Cerebellar nuclear complex (tissue), 1 donor: ENCODE measurements around the gene PLD3.
"Not testable (repeated sequence)": the region's sequence is repeated elsewhere in the genome, so short reads cannot be mapped to it uniquely, and the experiment has no call there.

ENCODE experiments used
- DNase-seq, 2 experiments: peaks; one replicate each; lab custom pipeline; 2025; lab: John Stamatoyannopoulos, UW

PLD3 gene

GRCh38 chr19:40332669-40333068 is 15.8 kb upstream of the PLD3 start:
- no peak for DNase-seq

- DNase-seq, result not testable (repeated sequence)
Measured at GRCh38 chr19:40333083-40333482, 15.4 kb upstream of the PLD3 start.

- DNase-seq, result no peak
Measured at GRCh38 chr19:40335101-40335500, 13.4 kb upstream of the PLD3 start.

GRCh38 chr19:40335855-40336600 is 12.5 kb upstream of the PLD3 start:
- no peak for DNase-seq

GRCh38 chr19:40336601-40336900 is 11.9 kb upstream of the PLD3 start:
- no peak for DNase-seq

- no peak for DNase-seq
Measured at GRCh38 chr19:40337107-40337506, 11.4 kb upstream of the PLD3 start.

GRCh38 chr19:40337594-40337993 is 10.9 kb upstream of the PLD3 start:
- DNase-seq, result no peak

- no peak for DNase-seq
Measured at GRCh38 chr19:40339018-40339728, 9.3 kb upstream of the PLD3 start.

- DNase-seq, result no peak
Measured at GRCh38 chr19:40341601-40342482, 6.7 kb upstream of the PLD3 start.

GRCh38 chr19:40342644-40343311 is 5.7 kb upstream of the PLD3 start:
- no peak for DNase-seq

- DNase-seq, result no peak
Measured at GRCh38 chr19:40344422-40344821, 4.1 kb upstream of the PLD3 start.

- DNase-seq, result peak in 1 of 2 experiments; percentile 40
Measured at GRCh38 chr19:40348961-40349507, 539 bp downstream of the PLD3 start.

GRCh38 chr19:40355975-40356680 is 7.6 kb downstream of the PLD3 start:
- DNase-seq, result no peak

GRCh38 chr19:40356681-40357595 is 8.4 kb downstream of the PLD3 start:
- DNase-seq, result no peak

- no peak for DNase-seq
Measured at GRCh38 chr19:40357640-40358039, 9.1 kb downstream of the PLD3 start.

GRCh38 chr19:40358773-40359172 is 10.3 kb downstream of the PLD3 start:
- no peak for DNase-seq

- DNase-seq, result no peak
Measured at GRCh38 chr19:40360020-40360707, 11.7 kb downstream of the PLD3 start.

GRCh38 chr19:40360708-40361241 is 12.3 kb downstream of the PLD3 start:
- DNase-seq, result no peak

GRCh38 chr19:40362160-40362559 is 13.7 kb downstream of the PLD3 start:
- DNase-seq, result no peak
